Dedifferentiated amniotic fluid mesenchymal stem cell (primary cell): ENCODE results near the gene RESP18.
"Not testable (repeated sequence)": the region's sequence is repeated elsewhere in the genome, so short reads cannot be mapped to it uniquely, and the experiment has no call there.

Experiments used
- DNase-seq: peaks from one replicate; pipeline ENCODE4 v3.0.0-alpha.2; 2016; ENCODE audit errors: extremely low spot score

Gene RESP18

DNA sequence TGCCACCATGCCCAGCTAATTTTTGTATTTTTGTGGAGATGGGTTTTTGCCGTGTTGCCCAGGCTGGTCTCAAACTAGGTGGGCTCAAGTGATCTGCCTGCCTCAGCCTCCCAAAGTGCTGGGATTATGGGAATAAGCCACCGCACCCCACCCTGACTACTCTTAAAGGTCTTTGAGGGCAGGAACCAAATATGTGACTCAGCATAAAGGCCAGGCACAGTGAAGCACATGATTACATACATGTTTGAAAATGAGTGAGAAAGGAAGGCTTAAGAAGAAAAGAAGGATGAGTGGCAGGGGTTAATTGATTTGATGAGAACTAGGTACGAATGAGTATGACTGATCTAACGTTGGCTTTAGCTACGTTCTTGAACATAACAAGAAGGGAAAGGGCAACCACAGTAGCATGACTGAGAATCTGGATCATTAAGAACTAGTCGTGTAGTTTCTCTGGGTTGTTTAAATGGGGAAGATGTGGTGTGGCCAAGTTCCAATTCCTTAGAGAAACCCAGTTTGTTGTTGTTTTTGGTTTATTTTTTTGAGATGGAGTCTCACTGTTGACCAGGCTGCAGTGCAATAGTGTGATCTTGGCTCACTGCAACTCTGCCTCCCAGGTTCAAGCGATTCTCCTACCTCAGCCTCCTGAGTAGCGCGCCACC is 6.8 kb downstream of the RESP18 start:
- DNase-seq, result no peak

- no peak for DNase-seq
These were observed 7.4 kb downstream of the RESP18 start for GRCh38 chr2:219325136-219325535.

DNA sequence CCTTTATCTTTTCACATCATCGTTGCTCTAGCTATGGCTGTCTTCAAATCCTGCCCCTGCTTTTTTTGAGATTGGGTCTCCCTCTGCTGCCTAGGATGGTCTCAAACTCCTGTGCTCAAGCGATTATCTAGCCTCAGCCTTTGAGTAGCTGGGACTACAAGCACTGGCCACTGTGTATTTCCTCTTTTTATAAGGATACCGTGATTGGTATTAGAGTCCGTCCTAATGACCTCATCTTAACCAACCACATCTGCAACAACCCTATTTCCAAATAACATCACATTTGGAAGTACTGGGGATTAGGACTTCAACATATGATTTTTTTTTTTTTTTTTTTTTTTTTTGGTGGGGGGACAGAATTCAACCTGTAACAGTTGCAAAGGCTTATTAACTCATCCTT is 9.1 kb downstream of the RESP18 start:
- DNase-seq, result no peak

DNA sequence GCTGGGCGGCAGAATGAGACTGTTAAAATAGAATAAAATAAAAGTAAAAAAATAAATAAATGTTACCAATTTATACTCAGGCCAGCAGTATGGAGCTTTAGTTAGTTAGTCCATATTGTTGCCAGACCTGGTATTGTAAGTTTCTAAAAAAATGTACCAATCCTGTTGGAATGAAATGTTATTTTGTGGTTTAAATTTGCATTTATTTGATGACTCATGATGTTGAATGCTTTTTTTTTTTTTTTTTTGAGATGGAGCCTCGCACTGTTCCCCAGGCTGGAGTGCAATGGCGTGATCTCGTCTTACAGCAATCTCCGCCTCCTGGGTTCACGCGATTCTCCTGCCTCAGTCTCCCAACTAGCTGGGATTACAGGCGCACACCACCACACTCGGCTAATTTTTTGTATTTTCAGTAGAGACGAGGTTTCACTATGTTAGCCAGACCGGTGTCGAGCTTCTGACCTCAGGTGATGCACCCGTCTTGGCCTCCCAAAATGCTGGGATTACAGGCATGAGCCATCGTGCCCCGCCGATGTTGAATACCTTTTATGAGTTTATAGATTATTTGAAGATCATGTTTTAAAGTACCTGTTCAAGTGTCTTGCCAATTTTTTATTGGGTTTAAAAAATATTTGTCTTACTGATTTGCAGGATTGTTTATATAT is 17.6 kb downstream of the RESP18 start:
- no peak for DNase-seq

DNA sequence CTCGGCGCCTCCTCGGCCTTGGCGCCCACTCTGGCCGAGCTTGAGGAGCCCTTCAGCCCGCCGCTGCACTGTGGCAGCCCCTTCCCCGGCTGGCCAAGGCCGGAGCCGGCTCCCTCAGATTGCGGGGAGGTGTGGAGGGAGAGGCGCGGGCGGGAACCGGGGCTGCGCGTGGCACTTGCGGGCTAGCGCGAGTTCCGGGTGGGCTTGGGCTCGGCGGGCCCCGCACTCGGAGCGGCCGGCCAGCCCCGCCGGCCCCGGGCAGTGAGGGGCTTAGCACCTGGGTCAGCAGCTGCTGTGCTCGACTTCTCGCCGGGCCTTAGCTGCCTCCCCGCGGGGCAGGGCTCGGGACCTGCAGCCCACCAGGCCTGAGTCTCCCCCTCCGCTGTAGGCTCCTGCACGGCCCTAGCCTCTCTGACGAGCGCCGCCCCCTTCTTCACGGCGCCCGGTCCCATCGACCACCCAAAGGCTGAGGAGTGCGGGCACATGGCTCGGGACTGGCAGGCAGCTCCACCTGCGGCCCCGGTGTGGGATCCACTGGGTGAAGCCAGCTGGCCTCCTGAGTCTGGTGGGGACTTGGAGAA is 19.8 kb downstream of the RESP18 start:
- DNase-seq, result not testable (repeated sequence)

DNA sequence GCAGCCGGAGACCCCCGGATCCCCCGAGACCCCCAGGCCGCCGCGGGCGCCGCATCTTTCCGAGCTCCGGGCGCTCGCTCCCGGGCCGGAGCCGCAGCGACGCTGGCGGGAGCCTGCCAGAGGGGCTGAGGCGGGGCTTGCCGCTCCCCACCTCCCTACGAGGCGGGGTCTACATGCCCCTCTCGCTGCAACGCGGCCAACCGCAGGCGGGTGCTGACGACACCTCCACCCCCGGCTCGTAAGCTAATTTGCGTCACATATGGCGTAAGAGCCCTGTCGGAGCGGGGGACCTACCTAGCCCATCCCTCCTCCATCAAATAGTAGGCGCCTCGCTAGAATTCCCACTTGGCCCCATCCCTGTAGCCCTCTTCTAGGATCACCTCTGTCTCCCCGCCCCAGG is 23.3 kb downstream of the RESP18 start, which contains the start of gene PTPRN:
TSS of gene PTPRN (minus strand) at position 124 of the 400 bp plus-strand sequence. CDS start at position 55, 69 bp downstream.
- DNase-seq, result no peak

GRCh38 chr2:219308142-219309101 is 24.1 kb downstream of the RESP18 start:
- DNase-seq, result peak; percentile 36

- no peak for DNase-seq
These were observed 26.5 kb downstream of the RESP18 start for GRCh38 chr2:219306047-219306446.

GRCh38 chr2:219304223-219304622 is 28.3 kb downstream of the RESP18 start:
- DNase-seq, result no peak

- no peak for DNase-seq
These were observed 30.1 kb downstream of the RESP18 start for GRCh38 chr2:219302412-219302968.

GRCh38 chr2:219300022-219300421 is 32.5 kb downstream of the RESP18 start:
- DNase-seq, result no peak

- no peak for DNase-seq
These were observed 33.2 kb downstream of the RESP18 start for GRCh38 chr2:219299372-219299760.

DNA sequence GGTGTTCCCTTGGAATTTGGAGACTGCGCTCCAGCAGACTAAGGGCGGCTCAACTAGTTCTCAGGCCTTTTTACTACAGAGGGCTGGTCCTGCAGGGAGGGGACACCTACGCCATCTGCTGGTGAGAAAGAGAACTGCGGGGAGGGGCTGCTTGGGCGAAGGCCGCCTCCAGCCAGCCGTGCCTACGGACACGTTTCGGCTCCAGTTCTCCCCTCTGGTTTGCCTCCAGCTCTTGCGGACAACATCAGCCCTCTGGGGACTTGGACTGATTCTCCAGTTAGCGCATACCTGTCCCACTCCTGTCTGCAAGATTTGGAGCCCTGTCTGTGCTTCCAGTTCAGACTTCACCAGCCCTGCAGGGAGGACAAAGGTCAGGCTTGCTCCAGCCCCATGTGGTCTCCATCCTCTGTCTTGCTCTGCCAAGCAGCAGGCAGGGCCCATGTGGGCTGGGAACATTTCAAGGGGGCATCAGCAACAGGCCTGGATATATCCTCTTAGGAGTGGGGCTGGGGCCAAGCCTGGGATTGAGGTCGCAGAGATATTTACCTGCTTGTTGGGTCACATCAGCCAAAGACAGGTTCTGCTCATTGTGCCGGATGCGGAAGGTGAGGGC is 33.7 kb downstream of the RESP18 start:
- peak; percentile 73 for DNase-seq

- no peak for DNase-seq
These were observed 34.6 kb downstream of the RESP18 start for GRCh38 chr2:219297766-219298456.

GRCh38 chr2:219296631-219297391 is 35.7 kb downstream of the RESP18 start:
- DNase-seq, result no peak

DNA sequence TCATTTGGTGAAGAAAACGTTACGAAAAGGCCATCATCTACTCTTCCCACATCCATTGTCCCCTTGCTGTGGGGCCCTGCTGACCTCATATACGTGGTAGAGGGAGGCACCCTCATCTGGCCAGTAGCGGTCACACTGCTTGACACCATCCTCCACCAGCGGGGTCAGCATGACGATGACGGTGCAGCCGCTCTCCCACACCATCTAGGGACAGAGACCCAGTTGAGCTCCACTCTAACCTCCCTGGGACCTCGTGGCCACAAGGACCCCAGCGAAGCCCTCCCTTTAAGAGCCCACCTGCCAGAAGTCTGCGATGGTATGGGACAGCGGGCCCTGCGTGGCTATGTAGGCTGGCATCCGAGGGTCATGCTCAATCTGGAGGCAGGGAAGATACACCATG is 36.4 kb downstream of the RESP18 start:
- no peak for DNase-seq

DNA sequence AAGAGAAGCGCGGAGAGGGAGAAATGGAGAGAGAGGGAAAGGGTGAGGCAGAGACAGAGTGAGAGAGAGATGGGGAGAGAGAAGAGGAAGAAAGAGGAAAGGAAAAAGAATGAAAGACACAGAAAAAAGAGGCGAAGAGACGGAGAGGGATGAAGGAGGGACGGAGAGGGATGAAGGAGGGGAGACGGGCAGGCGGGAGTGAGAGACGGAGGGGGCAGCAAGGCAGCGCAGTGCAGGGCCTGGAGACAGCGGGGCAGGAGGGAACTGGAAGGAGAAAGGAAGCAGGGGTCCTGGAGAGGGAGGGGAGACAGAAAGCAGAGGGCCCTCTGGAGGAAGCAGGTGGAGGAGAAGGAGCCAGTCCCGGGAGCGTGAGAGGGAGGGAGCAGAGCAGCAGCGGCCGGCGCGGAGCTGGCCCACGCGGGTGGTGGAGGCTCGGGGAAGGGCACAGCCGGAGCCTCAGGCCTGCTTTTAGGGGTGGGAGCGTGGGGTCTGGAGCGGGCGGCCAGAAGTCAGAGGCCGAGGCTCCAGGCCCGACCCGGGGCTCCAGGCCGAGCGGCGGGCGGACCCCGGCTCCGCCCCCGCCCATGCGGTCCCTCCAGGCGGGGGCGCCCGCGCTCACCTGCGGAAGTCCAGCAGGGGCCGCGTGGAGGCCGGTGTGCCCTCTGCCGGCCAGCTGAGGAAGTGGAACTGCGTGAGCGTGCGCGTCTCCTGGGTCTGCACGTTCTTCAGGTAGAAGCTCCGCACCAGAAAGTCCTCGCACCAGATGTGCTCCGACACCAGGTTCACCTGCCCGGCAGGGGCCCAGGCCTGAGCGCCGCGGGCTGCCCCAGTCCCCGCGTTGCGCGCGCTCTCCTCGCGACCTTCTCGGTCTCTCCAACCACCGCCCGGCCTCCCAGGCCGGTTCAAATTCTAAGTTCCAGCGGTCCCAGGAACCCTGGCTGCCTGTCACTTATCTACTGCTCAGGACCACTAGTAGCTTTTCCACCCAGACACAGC is 37.9 kb downstream of the RESP18 start:
- peak; percentile 56 for DNase-seq

DNA sequence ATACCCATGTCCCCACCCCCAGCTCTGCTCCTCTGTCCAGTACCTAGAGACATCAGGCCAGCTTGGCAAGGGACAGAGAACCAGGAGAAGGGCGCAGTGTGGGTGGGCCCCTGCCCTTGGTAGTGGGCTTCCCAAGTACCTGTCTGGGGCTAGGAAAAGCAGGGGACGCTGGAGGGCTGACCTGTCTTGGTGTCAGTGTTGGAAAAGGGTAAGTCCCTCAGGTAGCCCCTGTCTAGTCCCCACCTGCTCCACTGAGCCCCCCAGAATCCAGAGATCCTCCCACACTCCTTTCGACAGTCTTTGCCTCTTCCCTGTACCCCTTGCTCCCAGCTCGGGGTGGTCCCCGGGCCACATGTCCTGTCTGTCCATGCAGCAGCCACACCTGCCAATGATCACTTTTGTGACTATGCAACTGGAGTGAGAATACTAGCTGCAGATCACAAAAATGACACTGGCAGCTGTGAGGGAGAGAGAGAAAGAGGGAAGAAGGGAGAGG is 38.8 kb downstream of the RESP18 start:
- no peak for DNase-seq
